GM06990 (cell line): ENCODE measurements around the gene COL5A3.
"Not testable (repeated sequence)": the region's sequence is repeated elsewhere in the genome, so short reads cannot be mapped to it uniquely, and the experiment has no call there.

ENCODE experiments used
- DNase-seq: peaks from one replicate; pipeline ENCODE4 v3.0.0-alpha.2; 2011; ENCODE audit not compliant: insufficient read length; ENCODE audit errors: extremely low read depth
- H3K27me3 ChIP-seq: replicated peaks from 2 replicates; pipeline ENCODE4 v1.6.0; 2011; ENCODE audit warnings: low read length; ENCODE audit not compliant: control insufficient read depth, insufficient read depth
- H3K36me3 ChIP-seq: 2 replicates; pipeline ENCODE4 v1.5.1; 2011; ENCODE audit warnings: low read length; ENCODE audit not compliant: control insufficient read depth, insufficient read depth
- H3K4me3 ChIP-seq: replicated peaks from 2 replicates; pipeline ENCODE4 v1.5.1; 2011; ENCODE audit warnings: low read depth, mild to moderate bottlenecking, control low read depth, low read length
- CTCF ChIP-seq: IDR thresholded peaks from 2 replicates; pipeline ENCODE4 v1.5.1; 2011; ENCODE audit warnings: low read length, control low read depth, mild to moderate bottlenecking, inconsistent platforms; ENCODE audit not compliant: insufficient read depth, poor library complexity, severe bottlenecking

Gene COL5A3

GRCh38 chr19:9935506-9936325 is 74.6 kb downstream of the COL5A3 start:
- Histone ChIP-seq H3K27me3 (peaks cover 2% of the 10 kb centered on the region; the same call in 1 of the 2 replicates), H3K4me3 (no peak overlapping the region), H3K36me3 (no peaks in the 10 kb centered on the region)
- TF ChIP-seq CTCF = no peak
- DNase-seq = no peak

- no peak overlapping the region for H3K4me3 ChIP-seq
- TF ChIP-seq CTCF = peak; percentile 95
- peak; percentile 73 for DNase-seq
- H3K27me3 ChIP-seq = peaks cover 2% of the 10 kb centered on the region; the same call in 1 of the 2 replicates
- H3K36me3 ChIP-seq = no peaks in the 10 kb centered on the region
Observed at GRCh38 chr19:9934132-9934950, 76.0 kb downstream of the COL5A3 start.

GRCh38 chr19:9932835-9933234 is 77.5 kb downstream of the COL5A3 start:
- no peak for TF ChIP-seq CTCF
- Histone ChIP-seq H3K27me3 (peaks cover 2% of the 10 kb centered on the region; the same call in 1 of the 2 replicates), H3K36me3 (no peaks in the 10 kb centered on the region), H3K4me3 (no peak overlapping the region)
- no peak for DNase-seq

GRCh38 chr19:9931629-9932028 is 78.7 kb downstream of the COL5A3 start:
- H3K36me3 ChIP-seq = no peaks in the 10 kb centered on the region
- no peak overlapping the region for H3K4me3 ChIP-seq
- TF ChIP-seq CTCF = no peak
- no peak for DNase-seq
- peaks cover 2% of the 10 kb centered on the region; the same call in 1 of the 2 replicates for H3K27me3 ChIP-seq

GRCh38 chr19:9923440-9923839 is 86.9 kb downstream of the COL5A3 start:
- DNase-seq = no peak
- Histone ChIP-seq H3K36me3 (no peaks in the 10 kb centered on the region), H3K27me3 (no peaks in the 10 kb centered on the region), H3K4me3 (no peak overlapping the region)
- no peak for TF ChIP-seq CTCF

- not testable (repeated sequence) for H3K27me3 ChIP-seq, H3K4me3 ChIP-seq, H3K36me3 ChIP-seq, DNase-seq
Observed at GRCh38 chr19:9922782-9923379, 87.4 kb downstream of the COL5A3 start.
